Measurements from ENCODE around the gene ATP2C2. TPM values are rescaled to one million over a fixed set of nuclear protein-coding genes. Genes with fewer than 3 reads are reported as not detected.

ATP2C2 gene
- total and polyA plus RNA-seq, 2 of the 8 experiments (the other 6 are each of a cell fraction or from before 2014, with no cell fraction given) = 1.2 to 2.8 TPM

DNA sequence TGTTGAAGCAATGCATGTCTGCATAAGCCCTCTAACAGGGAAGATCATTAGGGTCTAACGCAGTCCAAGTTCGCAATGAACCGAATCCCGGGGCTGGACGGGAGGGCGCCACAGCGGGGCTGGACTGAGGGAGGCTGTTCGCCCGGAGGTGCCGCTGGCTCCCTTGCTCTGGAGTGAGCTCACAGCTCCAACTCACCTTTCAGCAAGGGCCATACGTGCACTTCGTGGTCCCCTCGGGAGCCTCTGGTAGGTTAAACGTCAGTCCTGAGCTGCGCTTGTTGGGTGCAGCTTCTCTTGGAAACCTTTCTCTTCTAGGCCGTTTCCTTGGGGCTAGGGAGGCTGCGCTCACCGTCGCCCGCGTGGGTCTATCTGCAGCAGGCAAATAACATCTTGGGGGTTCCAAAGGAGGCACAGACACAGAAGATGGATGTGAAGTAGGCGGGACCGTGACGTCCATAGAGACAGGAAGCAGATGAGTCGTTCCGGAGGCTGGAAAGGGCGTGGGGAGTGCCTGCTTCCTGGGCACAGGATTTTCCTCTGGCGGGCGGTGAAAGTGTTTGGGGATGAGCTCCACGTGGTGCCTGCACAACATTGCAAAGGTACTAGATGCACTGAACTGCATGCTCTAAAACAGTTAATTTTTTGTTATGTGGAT is 21.9 kb downstream of the ATP2C2 start:
- no peak overlapping the region for H3K4ac ChIP-seq (replicated peaks; ENCODE audit: insufficient read length, low read depth, low read length)
- 0 out of 4 replicates have a peak, but pooled peaks cover 0 to under 1% of the 10 kb centered on the region in 2 experiments for H3K9me3 ChIP-seq (ENCODE audit: insufficient read depth in 2 of 2, low read depth in 1 of 2, low read length in 1 of 2)
- H2AK5ac ChIP-seq (ENCODE audit: low read depth, low read length) = no peak overlapping the region
- H3K4me3 ChIP-seq (ENCODE audit: extremely low read depth in 1 of 4, insufficient read depth in 2 of 4, low read depth in 3 of 4, low read length in 4 of 4) = no peak overlapping the region
- H2BK20ac ChIP-seq (ENCODE audit: low read length) = no peak overlapping the region
- no peak overlapping the region for H3K23ac ChIP-seq (ENCODE audit: insufficient read length)
- no peaks in the 10 kb centered on the region for H3K27me3 ChIP-seq (replicated peaks in 1 of 4; ENCODE audit: control insufficient read depth in 3 of 4, extremely low read depth in 1 of 4, insufficient read depth in 3 of 4, low read length in 3 of 4)
- ChIA-PET CTCF (ENCODE audit: partially characterized antibody) (interaction anchor here (0.6 to 1.5 kb wide), 3 partner anchors 26 to 356 kb away, joined by 3 read pairs; no protein-coding TSS in a partner anchor), POLR2A (ENCODE audit: partially characterized antibody) (interaction anchor here (0.6 kb wide), 2 partner anchors 8 to 195 kb away, joined by 3 read pairs; no protein-coding TSS in a partner anchor)
- no peak overlapping the region for H4K91ac ChIP-seq (replicated peaks; ENCODE audit: insufficient read length, low read length)
- no peak overlapping the region for H3K27ac ChIP-seq (ENCODE audit: low read depth, low read length)
- 93% methylated on average over 28 of the region's 30 CpGs; no CpG with 5 or more reads in 1 of the 2 experiments for WGBS, 2 experiments (ENCODE audit: extremely low coverage in 1 of 2, insufficient coverage in 1 of 2, insufficient read length in 1 of 2, insufficient replicate concordance in 2 of 2, low coverage in 1 of 2, low lambda C conversion rate in 2 of 2, missing lambda C conversion rate in 1 of 2)
- H3K4me2 ChIP-seq (ENCODE audit: insufficient read depth in 1 of 2, low read depth in 2 of 2, low read length in 2 of 2) = no peak overlapping the region
- peak overlapping the region; percentile 6 for H2BK120ac ChIP-seq (replicated peaks; ENCODE audit: low read depth, low read length)
- no peak overlapping the region for H2BK12ac ChIP-seq (ENCODE audit: low read depth, low read length)
- no peaks in the 10 kb centered on the region for H3K23me2 ChIP-seq (ENCODE audit: low read depth, low read length)
- no peak overlapping the region for H2BK5ac ChIP-seq (ENCODE audit: low read depth, low read length)
- FAIRE-seq = no peak
- no peak overlapping the region for H3K9ac ChIP-seq (replicated peaks in 1 of 4; ENCODE audit: extremely low read depth in 1 of 4, low read depth in 3 of 4, low read length in 3 of 4)
- no peak overlapping the region for H3K56ac ChIP-seq (replicated peaks; ENCODE audit: insufficient read length, low read depth, low read length)
- H3K36me3 ChIP-seq (ENCODE audit: control insufficient read depth in 2 of 4, insufficient read depth in 4 of 4, low read length in 3 of 4) = no peaks in the 10 kb centered on the region
- H4K8ac ChIP-seq (ENCODE audit: extremely low read depth, insufficient read depth, low read length) = peak overlapping the region; percentile 80; the same call in 1 of the 2 replicates
- H3K14ac ChIP-seq (ENCODE audit: insufficient read length) = no peak overlapping the region
- no peaks in the 10 kb centered on the region for H3K79me1 ChIP-seq (ENCODE audit: low read depth, low read length)
- H4K5ac ChIP-seq (ENCODE audit: insufficient read length, low read depth, low read length) = no peak overlapping the region
- DNase-seq (ENCODE audit: low read depth in 1 of 2, low spot score in 2 of 2) = no peak
- TF ChIP-seq RBBP5 (IDR thresholded peaks at IDR 0.05; ENCODE audit: borderline replicate concordance, low read depth, low read length) = no peak
- TF ChIP-seq ZNF274 (IDR thresholded peaks at IDR 0.05; ENCODE audit: borderline replicate concordance, extremely low read depth, low read length) = no peak
- TF ChIP-seq GABPA (IDR thresholded peaks at IDR 0.05; ENCODE audit: borderline replicate concordance, insufficient read depth, low read length) = no peak
- no peak for TF ChIP-seq SUZ12 (IDR thresholded peaks at IDR 0.05; ENCODE audit: low read length)
- no peak for TF ChIP-seq CTBP2 (IDR thresholded peaks at IDR 0.05; ENCODE audit: borderline replicate concordance, insufficient read depth, insufficient read length, low read length)
- TF ChIP-seq TBP (IDR thresholded peaks at IDR 0.05; ENCODE audit: low read depth, low read length) = no peak
- TF ChIP-seq RXRA (IDR thresholded peaks at IDR 0.05; ENCODE audit: insufficient read depth, low read depth, low read length) = no peak
- TF ChIP-seq SAP30 (IDR thresholded peaks at IDR 0.05; ENCODE audit: insufficient read depth, insufficient replicate concordance, low read length) = no peak
- TF ChIP-seq USF2 (IDR thresholded peaks at IDR 0.05; ENCODE audit: low read length) = no peak
- no peak for TF ChIP-seq SP2 (IDR thresholded peaks at IDR 0.05; ENCODE audit: low read length)
- no peak overlapping the region for H3K18ac ChIP-seq (ENCODE audit: extremely low read depth, low read length)
- peaks cover 0 to 4% (median 0%) of the 10 kb centered on the region in 4 experiments; a peak in 1 of 7 replicates for H3K4me1 ChIP-seq (replicated peaks in 1 of 4; ENCODE audit: control insufficient read depth in 3 of 4, insufficient read depth in 4 of 4, low read length in 3 of 4)
- 0 out of 2 replicates have a peak overlapping the region, but pooled peaks have one; percentile 26 for H2AFZ ChIP-seq (ENCODE audit: low read length)
- H2BK15ac ChIP-seq (ENCODE audit: low read length) = 0 out of 2 replicates have a peak overlapping the region, but pooled peaks have one; percentile 46
- no peaks in the 10 kb centered on the region for H3K79me2 ChIP-seq (ENCODE audit: control insufficient read depth in 1 of 2, insufficient read depth in 2 of 2, low read length in 2 of 2)
- no peaks in the 10 kb centered on the region for H4K20me1 ChIP-seq (replicated peaks in 1 of 2; ENCODE audit: control insufficient read depth in 1 of 2, insufficient read depth in 2 of 2, low read length in 2 of 2)

Data from H1 (cell line).